HG03064 (cell line): ENCODE results near the gene CPXM2.

Source experiments
- ATAC-seq: cut with Tn5 transposase; IDR thresholded peaks from one replicate; pipeline ENCODE4 v1.9.1; 2021; ENCODE audit warnings: low read depth; ENCODE audit not compliant: unreplicated experiment

The CPXM2 gene

DNA sequence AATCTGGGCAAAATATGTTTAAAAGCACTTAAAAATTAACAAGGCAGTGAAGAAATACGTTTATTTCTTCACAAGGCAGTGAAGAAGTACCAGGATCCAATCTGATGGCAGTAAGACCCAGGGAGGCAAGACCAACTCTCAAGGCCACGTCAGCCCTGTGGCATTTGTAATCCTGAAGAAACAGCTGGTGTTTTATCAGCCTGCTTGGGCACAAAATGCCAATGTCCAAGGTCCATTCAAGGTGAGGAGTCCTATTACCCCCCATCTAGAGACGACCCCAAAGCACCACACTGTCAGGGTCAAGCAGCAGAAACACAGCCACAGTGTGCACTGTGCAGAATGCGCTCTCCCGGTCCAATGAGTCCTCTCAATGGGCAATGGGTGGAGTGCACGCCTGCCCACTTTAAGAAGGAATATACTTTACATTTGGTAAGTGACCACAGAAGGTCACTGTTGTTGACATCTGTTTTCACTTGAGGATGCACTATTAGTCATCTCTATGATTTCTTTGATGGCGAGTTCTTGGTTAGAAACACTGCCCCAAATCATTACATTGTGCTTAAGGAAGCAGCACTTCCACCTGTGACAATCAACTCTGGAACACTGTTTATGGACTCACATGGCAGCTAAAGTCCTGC lies 12.8 kb downstream of the CPXM2 start:
- ATAC-seq, result no peak

DNA sequence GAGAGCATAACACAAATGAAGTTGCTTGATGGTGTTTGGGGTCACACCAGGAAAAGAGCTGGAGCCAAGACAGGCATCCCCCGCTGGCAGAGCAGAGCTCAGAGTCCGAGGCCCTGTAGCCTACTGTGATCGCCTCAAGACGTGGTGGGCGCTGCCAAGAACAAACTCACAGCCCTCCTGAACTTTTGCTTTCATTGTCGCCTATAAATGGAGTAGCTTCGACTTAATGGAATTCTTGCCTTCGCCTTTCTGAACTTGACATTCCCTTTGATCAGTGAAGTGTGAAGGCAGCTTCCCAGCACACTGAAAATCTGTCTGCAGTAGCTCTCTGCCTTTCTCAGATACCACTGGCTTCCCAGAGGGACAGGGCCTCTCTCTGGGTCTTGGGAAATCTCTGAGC lies 21.3 kb downstream of the CPXM2 start:
- no peak for ATAC-seq

DNA sequence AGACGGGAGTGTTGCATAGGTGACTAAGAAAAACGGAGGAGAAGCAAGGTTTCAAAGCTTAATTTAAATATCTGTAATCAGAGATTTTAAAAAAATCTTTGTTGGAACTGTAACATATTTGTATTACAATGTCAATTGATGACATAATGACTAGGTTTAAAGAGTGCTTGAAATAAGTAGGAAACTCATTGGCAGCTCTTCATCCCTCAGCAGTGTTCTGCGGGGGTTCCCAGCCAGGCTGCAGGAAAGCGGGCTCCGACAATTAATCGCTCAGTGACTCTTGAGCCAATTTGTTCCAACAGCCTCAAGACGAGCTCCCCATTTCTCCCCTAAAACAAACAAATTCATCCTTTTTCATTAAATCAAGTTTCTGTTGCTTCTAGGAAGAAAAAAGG lies 22.6 kb downstream of the CPXM2 start:
- no peak for ATAC-seq

DNA sequence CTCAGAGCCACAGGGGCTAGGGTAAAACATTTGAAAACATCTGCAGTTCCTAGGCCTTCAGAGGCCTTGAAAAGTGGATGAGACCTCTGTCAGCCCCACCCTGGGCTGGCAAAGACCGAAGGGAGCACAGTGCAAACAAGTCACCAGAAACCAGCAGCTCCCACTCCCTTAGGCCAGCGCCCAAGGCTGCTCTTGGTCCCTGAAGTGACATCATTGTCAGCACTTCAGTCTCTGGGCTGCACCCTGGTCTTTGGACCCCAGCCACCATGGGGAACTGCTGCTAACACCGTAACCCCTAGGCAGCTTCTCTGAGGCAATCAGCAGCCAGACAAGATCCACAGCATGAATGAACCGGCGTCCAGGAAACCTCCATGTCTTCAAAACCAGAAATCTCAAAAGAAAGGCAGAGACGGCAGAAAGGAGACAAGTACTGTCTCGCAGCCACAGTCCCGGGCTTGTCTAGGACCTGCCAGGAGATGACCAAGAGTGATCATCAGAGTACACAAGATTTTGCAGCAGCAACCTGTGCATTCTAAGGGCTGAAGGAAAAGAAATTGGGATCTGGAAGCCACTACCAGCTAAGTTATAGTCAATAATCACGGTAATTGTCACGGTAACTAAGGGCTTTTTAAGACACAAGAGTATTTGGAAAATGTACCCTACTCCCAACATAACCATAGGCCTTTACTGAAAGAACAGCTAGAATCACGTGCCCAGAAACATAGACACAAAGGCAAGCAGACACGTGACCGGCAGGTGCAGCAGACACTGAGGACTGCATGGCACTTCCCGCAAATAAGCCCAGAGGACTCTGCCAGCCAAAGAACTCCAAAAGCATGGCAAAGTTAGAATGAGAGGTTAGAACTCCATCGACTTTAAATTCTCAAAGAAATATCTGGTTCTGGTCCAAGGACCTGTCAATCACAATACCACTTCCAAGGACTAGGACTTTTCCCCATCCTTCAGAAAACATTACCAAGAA lies 23.3 kb downstream of the CPXM2 start:
- no peak for ATAC-seq

DNA sequence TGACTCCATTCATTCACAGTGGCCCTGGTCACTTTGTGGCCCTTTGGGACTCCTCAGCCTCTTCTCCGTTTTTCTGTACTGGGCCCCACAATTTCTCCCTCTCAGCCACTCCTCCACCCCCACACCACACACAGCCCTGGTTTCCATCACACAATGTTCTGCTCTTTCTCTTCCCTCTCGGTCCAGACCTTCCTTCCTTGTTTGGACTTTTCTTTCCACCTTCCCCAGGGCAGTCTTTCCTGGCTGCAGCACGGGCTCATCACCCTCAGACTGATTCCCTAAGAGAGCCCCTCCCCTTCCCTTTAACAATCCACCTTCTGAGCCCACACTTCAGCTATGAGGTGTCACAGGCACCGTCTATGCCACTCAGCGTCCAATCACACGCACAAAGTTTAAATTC lies 25.7 kb downstream of the CPXM2 start:
- ATAC-seq, result no peak

DNA sequence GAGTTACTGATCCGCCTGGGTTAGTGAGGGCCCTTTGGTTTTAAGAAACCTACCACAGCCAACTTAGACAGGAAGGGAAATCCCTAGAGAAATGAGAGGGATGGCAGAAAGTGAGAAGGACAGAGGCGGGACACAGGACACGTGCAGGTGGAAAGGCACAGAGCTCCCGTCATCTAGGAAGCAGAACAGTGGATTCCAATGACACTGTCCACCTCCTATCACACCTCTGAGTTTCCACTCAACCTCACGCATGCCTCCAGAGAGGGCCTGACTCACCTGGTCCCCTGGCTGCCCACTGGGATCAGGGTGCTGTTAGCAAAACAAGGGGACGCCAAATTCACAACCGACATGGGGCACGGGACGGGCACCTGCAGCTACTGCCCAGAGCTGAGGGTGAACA lies 26.3 kb downstream of the CPXM2 start:
- ATAC-seq, result no peak

DNA sequence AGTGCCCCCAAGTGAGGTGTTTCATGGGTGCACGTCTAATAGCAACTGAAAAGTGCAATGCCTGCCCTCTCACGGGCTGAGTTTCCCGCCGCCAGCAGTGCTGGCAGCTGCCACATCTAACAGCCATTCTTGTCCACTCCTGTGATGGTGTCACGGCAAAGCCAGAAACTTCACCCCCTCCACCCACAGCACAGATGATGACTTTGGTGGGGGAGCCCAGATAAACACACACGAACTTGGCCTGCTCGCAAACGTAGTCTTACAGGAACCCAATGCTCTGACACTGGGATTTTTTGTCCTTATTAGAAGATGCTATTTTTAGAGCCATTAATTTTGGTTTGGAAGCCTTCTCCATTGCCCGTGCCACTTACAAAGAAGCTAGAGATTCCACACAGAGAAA lies 26.7 kb downstream of the CPXM2 start:
- ATAC-seq, result no peak

DNA sequence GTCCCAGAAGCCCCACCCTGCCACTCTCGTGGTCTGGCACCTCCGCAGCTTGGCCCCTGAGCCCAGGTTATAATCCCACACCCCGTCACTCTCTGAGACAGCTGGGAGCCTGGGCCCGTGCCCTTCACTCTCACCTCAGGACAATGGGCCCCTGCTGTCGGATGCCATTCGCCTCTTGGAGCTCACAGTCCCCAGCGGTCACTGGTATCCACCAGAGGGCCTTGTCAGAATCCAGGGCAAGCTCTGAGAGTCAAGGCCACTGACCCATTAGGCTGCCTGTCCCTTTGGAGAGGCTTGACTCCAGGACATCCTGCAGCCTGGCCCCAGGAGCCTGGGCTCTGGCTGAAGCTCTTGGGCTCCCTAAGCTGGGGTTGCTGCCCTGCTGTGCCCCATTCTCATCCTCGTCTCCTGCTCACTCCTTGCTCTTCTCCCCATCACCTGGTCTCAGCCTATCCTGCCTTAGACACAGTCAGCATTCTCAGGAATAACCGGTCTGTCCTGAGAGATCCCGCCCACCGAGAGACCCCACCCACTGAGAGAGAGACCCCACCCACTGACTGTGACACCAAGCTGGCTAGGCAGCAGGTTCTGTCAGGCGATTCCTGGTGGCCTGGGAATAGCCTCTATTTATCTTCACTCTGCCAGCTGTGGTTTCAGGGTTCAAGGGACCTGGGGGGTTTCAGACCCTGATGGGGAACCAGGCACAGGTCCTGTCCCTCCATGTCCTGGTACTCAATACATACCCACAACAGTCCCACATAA lies 27.7 kb downstream of the CPXM2 start:
- no peak for ATAC-seq

DNA sequence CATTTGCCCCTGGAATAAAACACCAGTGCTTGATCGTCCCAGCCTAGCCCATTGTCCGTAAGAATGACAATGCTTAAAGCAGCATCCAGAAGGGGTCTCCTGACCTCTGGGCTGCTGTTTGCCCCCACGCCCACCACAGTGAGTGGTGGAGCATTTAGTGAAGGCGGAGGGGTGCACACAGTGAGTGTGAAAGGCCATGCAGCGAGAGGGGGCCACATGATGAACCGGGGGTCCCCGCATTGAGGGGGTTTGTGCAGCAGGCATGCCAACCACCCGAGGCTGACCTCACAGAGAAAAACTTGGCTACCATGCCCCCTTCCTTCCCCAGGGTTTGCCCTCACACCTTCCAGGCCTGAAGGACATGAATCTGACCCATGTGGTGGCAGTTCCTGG lies 28.4 kb downstream of the CPXM2 start:
- no peak for ATAC-seq

DNA sequence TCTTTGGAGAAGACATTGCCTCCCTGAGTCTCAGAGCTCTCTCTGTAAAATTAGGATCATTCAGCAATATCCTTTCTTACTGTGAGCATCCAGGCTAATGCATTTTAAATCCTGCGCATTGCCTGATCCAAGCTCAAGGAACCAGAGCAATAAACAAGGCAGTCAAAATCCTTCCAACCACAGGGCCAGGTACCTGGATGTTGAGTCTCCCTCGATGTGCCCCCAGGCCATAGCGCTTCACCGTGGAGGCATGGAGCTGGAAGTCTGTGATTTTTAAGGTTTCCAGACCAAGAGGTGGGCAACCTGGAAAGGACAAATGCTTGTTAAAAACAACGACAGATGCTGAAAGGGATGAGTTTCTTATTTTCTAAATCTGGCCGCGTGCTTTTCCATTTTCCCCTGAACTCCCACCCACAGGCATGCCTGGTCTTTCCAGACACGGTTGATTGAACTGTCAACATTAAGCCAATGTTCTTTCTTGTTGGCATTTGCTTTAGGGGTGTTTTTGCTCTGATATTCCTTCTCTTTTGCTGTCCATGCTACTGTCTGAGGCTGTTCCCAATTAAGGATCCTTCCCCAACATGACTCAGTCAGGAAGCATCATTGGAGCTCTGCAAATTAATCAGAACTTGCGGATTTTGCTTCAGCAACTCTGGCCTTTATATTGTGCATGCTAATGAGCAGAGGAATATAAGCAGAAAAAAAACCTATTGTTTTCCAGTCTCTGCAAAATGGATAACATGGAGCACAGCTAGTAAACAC lies 29.0 kb downstream of the CPXM2 start:
- ATAC-seq, result no peak

DNA sequence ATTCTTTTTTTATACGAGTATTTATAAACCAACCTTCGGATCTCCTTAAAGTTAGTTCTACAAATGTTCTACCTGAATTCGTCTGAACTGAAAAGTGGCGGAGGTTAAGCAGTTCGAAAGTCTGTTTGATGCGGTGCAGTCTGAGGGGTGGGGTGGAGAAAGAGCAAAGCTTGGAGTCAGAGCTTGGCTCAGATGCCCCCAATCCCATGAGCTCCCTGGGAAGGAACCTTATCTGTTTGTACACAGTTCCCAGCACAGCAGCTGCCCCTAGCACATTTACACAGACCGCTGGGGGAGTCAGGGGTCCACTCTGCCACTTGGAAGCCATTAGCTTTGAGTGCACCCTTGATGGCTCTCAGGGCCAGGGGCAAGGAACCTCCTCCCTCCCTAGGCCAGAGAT lies 30.8 kb downstream of the CPXM2 start:
- ATAC-seq, result no peak

DNA sequence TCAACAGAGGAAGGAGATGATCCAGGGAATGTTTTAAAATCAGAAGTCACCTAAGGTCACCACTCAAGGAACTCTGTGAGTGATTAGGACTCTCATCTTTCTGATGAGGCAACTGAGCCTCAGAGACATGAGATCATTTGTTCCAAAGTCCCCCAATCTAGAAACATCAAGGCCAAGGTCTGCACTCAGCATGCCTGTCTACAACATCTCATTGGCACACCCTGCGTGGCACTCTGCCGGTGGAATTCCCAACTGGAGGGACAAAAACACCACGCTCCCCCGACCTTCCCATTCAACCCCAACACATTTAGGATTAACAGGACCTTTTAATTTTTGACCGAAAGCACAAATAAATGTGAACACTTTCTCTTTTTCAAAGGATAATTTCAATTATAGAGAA lies 31.4 kb downstream of the CPXM2 start:
- no peak for ATAC-seq

DNA sequence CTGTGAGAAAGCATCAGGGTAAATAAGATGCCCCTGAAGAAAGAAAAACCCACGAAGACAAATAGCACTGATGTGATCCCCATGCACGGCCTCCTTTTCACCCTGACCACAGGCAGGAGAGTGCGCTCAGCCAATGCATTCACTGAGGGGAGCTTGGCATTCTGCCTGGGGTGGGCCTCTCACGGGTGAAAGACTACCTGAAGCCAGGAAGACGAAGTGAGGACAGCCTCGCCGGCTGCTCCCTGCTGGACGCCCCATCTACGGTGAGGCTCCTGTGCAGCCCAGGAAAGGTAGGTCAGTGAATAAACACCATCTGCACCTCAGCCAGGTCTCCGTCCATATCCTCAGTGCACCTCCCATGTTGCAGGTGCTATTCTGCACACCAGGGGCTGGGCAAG lies 32.0 kb downstream of the CPXM2 start:
- no peak for ATAC-seq

DNA sequence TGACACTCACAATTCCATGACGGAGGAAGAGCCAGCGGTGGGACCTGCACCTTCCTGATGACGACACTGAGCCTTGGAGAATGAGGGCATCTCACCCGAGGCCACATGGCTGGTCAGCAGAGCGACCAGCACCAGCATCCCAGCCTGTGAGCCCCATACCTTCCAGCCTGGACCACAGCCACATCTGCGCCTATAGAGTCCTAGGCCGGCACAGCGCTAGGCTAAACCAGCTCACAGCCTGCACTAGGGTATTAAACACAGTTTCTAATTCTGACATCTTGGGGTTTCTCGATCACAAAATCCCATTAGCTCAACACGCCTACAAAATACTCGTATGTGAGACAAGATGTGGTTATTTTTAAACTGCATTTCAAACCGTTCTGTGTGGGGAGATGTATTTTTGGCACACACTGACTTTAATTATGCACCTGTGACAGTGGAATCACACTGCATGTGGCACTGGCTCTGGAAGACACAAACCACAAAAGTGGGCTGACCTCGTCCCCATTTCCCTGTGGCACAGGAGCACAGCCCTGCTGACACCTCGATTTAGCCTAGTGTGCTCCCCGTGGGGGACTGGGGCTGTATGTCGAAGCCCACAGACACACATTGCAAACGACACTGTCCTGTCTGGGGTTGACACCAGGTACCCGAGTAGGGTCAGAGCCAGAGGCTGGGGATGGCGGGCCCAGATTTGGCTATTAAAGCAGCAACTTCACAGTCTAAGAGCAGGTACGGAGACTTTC lies 32.5 kb downstream of the CPXM2 start:
- no peak for ATAC-seq

DNA sequence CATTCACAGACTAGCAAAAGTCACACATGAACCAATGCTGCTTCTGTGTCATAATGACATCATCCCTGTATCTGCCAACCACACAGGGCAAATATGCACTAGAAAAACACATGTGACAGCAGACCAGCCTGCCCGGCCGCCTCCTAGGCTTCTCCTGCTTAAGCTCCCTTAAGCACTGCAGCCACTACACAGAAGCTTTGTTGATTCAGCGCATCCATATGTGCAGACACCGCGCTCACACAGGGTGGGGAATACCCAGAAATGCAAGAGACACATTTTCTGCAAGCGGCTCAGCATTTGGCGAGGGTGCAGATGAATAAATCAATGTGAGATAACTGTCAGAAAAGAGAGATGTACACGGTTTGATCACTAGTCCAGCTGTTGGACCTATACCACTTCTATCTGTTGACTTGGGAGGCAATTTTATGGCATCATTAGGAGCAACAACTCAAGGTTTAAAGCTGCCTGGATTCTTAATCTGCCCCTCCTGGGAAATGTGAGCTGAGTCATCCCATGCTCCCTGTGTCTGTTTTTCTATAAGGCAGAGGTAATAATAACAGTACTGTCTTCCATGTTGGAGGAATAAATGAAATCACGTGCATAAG lies 33.4 kb downstream of the CPXM2 start:
- ATAC-seq, result no peak

DNA sequence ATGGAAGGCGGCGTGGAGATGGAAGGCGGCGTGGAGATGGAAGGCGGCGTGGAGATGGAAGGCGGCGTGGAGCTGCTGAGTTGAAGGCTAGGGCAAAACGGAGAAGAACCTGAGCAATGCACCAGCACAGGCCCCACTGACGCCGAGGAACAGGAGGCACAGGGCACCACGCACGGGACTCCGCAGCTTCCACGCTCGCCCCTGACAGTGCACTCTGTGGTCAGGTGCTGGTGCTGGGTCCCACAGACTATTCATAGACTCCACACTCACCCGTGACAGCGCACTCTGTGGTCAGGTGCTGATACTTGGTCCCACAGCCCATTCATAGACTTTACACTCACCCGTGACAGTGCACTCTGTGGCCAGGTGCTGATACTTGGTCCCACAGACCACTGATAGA lies 34.0 kb downstream of the CPXM2 start:
- ATAC-seq, result no peak

DNA sequence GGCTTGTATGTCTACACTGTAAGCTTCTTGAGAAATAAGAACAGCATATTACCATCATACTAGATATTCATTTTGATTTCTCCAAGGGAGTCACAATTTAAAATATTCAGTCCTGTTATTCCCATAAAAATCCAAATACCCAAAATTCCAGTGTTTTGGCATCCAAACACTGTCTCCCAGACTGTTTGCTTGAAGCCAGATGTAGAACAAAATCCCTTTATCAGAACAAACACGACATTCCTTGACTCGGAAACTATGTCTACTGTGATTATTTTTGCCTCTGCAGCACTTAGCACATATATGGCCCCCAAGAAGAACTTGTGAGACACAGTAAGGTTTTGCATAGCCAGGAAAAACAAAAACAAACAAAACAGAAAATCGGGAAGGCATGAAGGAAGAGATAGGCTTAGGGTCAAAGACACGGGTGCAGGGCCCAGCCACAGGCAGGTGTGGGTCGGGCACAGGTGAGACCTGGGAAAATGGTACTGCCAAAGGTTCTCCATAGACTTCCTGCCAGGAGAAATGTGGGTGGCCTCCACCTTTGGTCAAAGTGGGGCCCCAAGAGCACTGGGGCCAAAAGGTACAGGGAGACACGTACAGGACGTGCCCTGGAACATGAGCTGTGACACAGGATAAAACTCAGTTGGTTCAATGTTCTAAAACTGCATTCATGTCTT lies 36.5 kb downstream of the CPXM2 start:
- ATAC-seq, result no peak

DNA sequence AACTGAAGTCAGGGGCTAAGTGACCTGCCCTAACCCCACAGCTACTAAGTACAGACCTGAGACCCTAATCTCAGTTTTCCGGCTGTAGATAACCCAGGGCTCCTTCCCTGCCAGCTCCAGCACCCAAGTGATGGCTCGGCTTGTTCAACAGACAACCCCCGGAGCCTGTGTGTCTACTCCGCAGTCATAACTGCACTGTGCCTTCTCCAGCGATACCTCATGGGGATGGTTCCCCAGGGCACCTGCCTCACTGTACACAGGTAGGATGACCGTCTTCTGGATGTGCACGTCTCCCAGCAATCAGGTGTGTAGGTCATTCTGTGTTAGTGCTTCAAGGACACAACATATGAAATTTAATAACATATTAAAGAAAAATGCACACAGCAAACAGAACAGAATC lies 37.1 kb downstream of the CPXM2 start:
- no peak for ATAC-seq

DNA sequence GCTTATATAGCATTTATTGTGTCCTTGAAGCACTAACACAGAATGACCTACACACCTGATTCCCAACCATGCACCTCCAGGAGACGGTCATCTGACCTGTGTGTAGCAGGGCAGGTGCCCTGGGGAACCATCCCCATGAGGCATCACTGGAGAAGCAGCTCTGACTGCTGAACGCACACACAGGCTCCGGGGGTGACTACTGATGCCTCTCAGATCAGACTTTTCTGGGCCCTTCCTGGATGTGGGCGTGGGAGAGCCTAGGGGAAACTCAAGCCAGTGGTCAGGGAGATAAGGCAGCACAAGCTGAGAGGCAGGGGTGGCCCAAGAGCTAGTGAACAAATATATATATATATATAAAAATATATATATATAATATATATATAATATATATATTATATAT lies 37.6 kb downstream of the CPXM2 start:
- ATAC-seq, result no peak
